OCI-LY1 (cell line): ENCODE results near the gene SPATA18.
"Not testable (repeated sequence)": the region's sequence is repeated elsewhere in the genome, so short reads cannot be mapped to it uniquely, and the experiment has no call there.

Source experiments
- H2AFZ ChIP-seq: fragments of 200-600 bp; sonication (generic), shearing (Covaris generic); 2 replicates; pipeline ENCODE4 v1.6.0; 2014; ENCODE audit warnings: antibody characterized with exemption, mild to moderate bottlenecking, low read length
- H3F3A ChIP-seq: fragments of 200-600 bp; sonication (generic), shearing (Covaris generic); 2 replicates; pipeline ENCODE4 v1.6.0; 2014; ENCODE audit warnings: mild to moderate bottlenecking, antibody characterized with exemption, low read length, moderate library complexity; ENCODE audit not compliant: insufficient read depth
- H3K27ac ChIP-seq: fragments of 200-600 bp; sonication (generic); 2 replicates; pipeline ENCODE4 v1.5.1; 2014; ENCODE audit warnings: low read length, mixed run types, mild to moderate bottlenecking, low read depth; ENCODE audit not compliant: poor library complexity, severe bottlenecking
- H3K27me3 ChIP-seq: fragments of 200-600 bp; sonication (generic); 2 replicates; pipeline ENCODE4 v1.6.0; 2014; ENCODE audit warnings: antibody characterized with exemption, mild to moderate bottlenecking, low read length, moderate library complexity; ENCODE audit not compliant: insufficient read depth
- H3K36me3 ChIP-seq: fragments of 200-600 bp; sonication (generic); 2 replicates; pipeline ENCODE4 v1.6.1; 2014; ENCODE audit warnings: mild to moderate bottlenecking, antibody characterized with exemption, low read length, moderate library complexity, mixed read lengths; ENCODE audit not compliant: insufficient read depth
- H3K4me1 ChIP-seq: fragments of 200-600 bp; sonication (generic); 2 replicates; pipeline ENCODE4 v1.5.1; 2014; ENCODE audit warnings: mild to moderate bottlenecking, low read length, moderate library complexity; ENCODE audit not compliant: insufficient read depth, severe bottlenecking
- H3K4me2 ChIP-seq: fragments of 200-600 bp; sonication (generic), shearing (Covaris generic); 2 replicates; pipeline ENCODE4 v1.6.1; 2014; ENCODE audit warnings: low read length
- H3K4me3 ChIP-seq: fragments of 200-600 bp; sonication (generic); 2 replicates; pipeline ENCODE4 v1.5.1; 2014; ENCODE audit warnings: low read length, low read depth, mild to moderate bottlenecking, mixed read lengths; ENCODE audit not compliant: poor library complexity, severe bottlenecking
- H3K79me2 ChIP-seq: fragments of 200-600 bp; shearing (Covaris generic); 2 replicates; pipeline ENCODE4 v1.6.1; 2016; ENCODE audit warnings: mixed run types, low read length, mixed read lengths; ENCODE audit not compliant: insufficient read depth
- H3K9ac ChIP-seq: fragments of 200-600 bp; sonication (generic), shearing (Covaris generic); 2 replicates; pipeline ENCODE4 v1.6.1; 2014; ENCODE audit warnings: mild to moderate bottlenecking, low read length, mixed read lengths
- H3K9me2 ChIP-seq: fragments of 200-600 bp; sonication (generic), shearing (Covaris generic); 2 replicates; pipeline ENCODE4 v1.6.1; 2014; ENCODE audit warnings: low read depth, mild to moderate bottlenecking, low read length, mixed read lengths
- H3K9me3 ChIP-seq: fragments of 200-600 bp; shearing (Covaris generic); 2 replicates; pipeline ENCODE4 v1.6.1; 2014; ENCODE audit warnings: low read length, mixed read lengths
- H4K20me1 ChIP-seq: fragments of 200-600 bp; sonication (generic), shearing (Covaris generic); 2 replicates; pipeline ENCODE4 v1.6.0; 2016; ENCODE audit warnings: mild to moderate bottlenecking, low read length; ENCODE audit not compliant: insufficient read depth
- EZH2 ChIP-seq: fragments of 200-600 bp; sonication (generic), shearing (Covaris generic); IDR thresholded peaks from 2 replicates; pipeline ENCODE4 v1.8.0; 2017; ENCODE audit warnings: borderline replicate concordance, mixed run types, mild to moderate bottlenecking, antibody characterized with exemption, low read length, moderate library complexity, mixed read lengths
- TF ChIP-seq, protein P1 (sequence below): fragments of 200-600 bp; sonication (generic), shearing (Covaris generic); IDR thresholded peaks from 2 replicates; pipeline ENCODE4 v1.5.1; 2017; ENCODE audit warnings: mild to moderate bottlenecking, antibody characterized with exemption, low read length, moderate library complexity, mixed read lengths

Gene SPATA18

DNA sequence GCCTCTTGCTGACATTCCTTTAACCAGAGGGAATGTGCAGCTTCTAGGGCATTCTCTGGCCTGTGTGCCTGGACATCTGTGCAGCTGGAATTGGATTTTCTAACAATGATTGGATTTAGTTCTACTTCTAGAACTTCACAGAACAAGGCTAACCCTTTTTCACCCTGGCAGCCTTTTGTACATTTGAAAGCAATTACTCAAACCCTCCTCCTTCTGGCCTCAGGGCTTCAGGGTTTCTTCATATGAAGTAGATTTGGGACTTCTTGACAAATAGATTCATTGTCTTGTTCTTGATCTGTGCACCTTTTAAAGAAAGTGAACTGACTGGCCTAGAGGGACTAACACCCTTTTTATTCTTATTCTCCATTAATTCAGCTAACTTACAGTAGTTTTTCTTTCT is 30.1 kb downstream of the SPATA18 start:
- no peaks in the 10 kb centered on the region for H3K9me2 ChIP-seq

DNA sequence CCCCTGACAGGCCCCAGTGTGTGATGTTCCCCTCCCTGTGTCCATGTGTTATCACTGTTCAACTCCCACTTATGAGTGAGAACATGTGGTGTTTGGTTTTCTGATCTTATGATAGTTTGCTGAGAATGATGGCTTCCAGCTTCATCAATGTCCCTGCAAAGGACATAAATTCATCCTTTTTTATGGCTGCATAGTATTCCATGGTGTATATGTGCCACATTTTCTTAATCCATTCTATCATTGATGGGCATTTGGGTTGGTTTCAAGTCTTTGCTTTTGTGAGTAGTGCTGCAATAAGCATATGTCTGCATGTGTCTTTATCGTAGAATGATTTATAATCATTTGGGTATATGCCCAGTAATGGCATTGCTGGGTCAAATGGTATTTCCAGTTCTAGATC is 35.3 kb downstream of the SPATA18 start:
- not testable (repeated sequence) for H3K27me3 ChIP-seq, H3K36me3 ChIP-seq, H4K20me1 ChIP-seq, H3K9me2 ChIP-seq, H3K79me2 ChIP-seq, H2AFZ ChIP-seq, H3K4me1 ChIP-seq, H3K4me3 ChIP-seq, H3K9ac ChIP-seq, H3F3A ChIP-seq, H3K9me3 ChIP-seq, H3K4me2 ChIP-seq, H3K27ac ChIP-seq

More for the DNA sequence above, 30.1 kb downstream of the SPATA18 start:
- Histone ChIP-seq H3K79me2 (no peaks in the 10 kb centered on the region), H3K9ac (no peak overlapping the region), H3K4me1 (no peaks in the 10 kb centered on the region), H3K4me2 (no peak overlapping the region), H3K9me3 (no peaks in the 10 kb centered on the region), H3K27ac (no peak overlapping the region), H2AFZ (no peak overlapping the region), H3K4me3 (no peak overlapping the region), H3K36me3 (no peaks in the 10 kb centered on the region), H4K20me1 (no peaks in the 10 kb centered on the region), H3K27me3 (no peaks in the 10 kb centered on the region), H3F3A (no peaks in the 10 kb centered on the region)
- TF ChIP-seq EZH2, result no peak
- TF ChIP-seq, protein P1, sequence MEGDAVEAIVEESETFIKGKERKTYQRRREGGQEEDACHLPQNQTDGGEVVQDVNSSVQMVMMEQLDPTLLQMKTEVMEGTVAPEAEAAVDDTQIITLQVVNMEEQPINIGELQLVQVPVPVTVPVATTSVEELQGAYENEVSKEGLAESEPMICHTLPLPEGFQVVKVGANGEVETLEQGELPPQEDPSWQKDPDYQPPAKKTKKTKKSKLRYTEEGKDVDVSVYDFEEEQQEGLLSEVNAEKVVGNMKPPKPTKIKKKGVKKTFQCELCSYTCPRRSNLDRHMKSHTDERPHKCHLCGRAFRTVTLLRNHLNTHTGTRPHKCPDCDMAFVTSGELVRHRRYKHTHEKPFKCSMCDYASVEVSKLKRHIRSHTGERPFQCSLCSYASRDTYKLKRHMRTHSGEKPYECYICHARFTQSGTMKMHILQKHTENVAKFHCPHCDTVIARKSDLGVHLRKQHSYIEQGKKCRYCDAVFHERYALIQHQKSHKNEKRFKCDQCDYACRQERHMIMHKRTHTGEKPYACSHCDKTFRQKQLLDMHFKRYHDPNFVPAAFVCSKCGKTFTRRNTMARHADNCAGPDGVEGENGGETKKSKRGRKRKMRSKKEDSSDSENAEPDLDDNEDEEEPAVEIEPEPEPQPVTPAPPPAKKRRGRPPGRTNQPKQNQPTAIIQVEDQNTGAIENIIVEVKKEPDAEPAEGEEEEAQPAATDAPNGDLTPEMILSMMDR, result no peak

DNA sequence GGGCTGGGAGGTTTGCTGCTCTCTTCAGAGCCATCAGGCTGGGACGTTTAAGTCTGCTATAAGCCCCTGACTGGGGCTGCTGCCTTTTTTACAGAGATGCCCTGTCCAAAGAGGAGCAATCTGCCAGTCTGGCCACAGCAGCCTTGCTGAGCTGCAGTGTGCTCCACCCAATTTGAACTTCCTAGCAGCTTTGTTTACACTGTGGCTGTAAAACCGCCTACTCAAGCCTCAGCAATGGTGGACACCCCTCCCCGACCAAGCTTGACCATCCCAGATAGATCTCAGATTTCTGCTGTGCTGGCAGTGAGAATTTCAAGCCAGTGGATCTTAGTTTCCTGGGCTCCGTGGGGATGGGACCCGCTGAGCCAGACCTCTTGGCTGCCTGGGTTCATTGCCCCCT is 40.7 kb downstream of the SPATA18 start:
- Histone ChIP-seq H3K4me3 (no peak overlapping the region), H3F3A (no peaks in the 10 kb centered on the region), H2AFZ (no peak overlapping the region), H3K4me2 (no peak overlapping the region), H3K4me1 (no peaks in the 10 kb centered on the region), H3K36me3 (no peaks in the 10 kb centered on the region), H3K9me3 (no peaks in the 10 kb centered on the region), H4K20me1 (no peaks in the 10 kb centered on the region), H3K27ac (no peak overlapping the region), H3K9ac (no peak overlapping the region), H3K27me3 (no peaks in the 10 kb centered on the region), H3K9me2 (no peaks in the 10 kb centered on the region), H3K79me2 (no peaks in the 10 kb centered on the region)
- TF ChIP-seq, protein P1, result no peak
- TF ChIP-seq EZH2, result no peak

DNA sequence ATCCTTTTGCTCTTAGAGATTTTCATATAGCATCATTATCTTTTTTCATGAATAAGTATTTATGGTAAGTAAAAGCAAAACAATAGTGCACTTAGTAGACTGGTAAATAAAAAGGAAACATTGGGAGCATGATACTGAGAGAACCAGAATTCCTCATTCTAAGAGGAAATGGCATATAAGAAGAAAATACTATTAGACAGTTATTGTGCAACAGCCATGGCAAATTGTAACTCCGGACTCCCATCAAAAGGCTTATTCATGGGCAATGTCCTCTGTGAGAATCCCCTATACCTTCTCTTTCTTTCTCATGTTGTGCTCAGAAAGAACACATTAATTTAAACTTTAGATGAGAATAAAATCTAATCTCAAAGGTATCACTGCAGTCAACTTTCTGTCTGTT is 42.4 kb downstream of the SPATA18 start:
- Histone ChIP-seq H3K4me1 (no peaks in the 10 kb centered on the region), H3K27me3 (no peaks in the 10 kb centered on the region), H2AFZ (no peak overlapping the region), H3K9ac (no peak overlapping the region), H3K27ac (no peak overlapping the region), H4K20me1 (no peaks in the 10 kb centered on the region), H3K9me3 (no peaks in the 10 kb centered on the region), H3K4me2 (no peak overlapping the region), H3K79me2 (no peaks in the 10 kb centered on the region), H3K9me2 (no peaks in the 10 kb centered on the region), H3F3A (no peaks in the 10 kb centered on the region), H3K4me3 (no peak overlapping the region), H3K36me3 (no peaks in the 10 kb centered on the region)
- TF ChIP-seq EZH2, result no peak
- TF ChIP-seq, protein P1, result no peak
